Germinal center (tissue), 1 donor: ENCODE measurements around the gene TFDP1.

Experiments used
- DNase-seq: peaks from one replicate; pipeline ENCODE4 v3.0.0; 2012; ENCODE audit warnings: mixed read lengths, low spot score

The TFDP1 gene

GRCh38 chr13:113598481-113598880 is 13.9 kb downstream of the TFDP1 start:
- no peak for DNase-seq

- DNase-seq, result no peak
Measured at GRCh38 chr13:113599391-113599790, 14.8 kb downstream of the TFDP1 start.

GRCh38 chr13:113601166-113602070 is 16.9 kb downstream of the TFDP1 start:
- DNase-seq, result no peak

- no peak for DNase-seq
Measured at GRCh38 chr13:113602291-113602988, 17.9 kb downstream of the TFDP1 start.

GRCh38 chr13:113603116-113603710 is 18.7 kb downstream of the TFDP1 start:
- no peak for DNase-seq

- DNase-seq, result no peak
Measured at GRCh38 chr13:113604186-113604585, 19.6 kb downstream of the TFDP1 start.

GRCh38 chr13:113605461-113605860 is 20.9 kb downstream of the TFDP1 start:
- DNase-seq, result no peak

GRCh38 chr13:113605866-113606438 is 21.4 kb downstream of the TFDP1 start:
- no peak for DNase-seq

GRCh38 chr13:113607056-113607888 is 22.7 kb downstream of the TFDP1 start:
- DNase-seq, result no peak

GRCh38 chr13:113607889-113608635 is 23.5 kb downstream of the TFDP1 start:
- no peak for DNase-seq

GRCh38 chr13:113608967-113609533 is 24.5 kb downstream of the TFDP1 start:
- no peak for DNase-seq

GRCh38 chr13:113609616-113610015 is 25.1 kb downstream of the TFDP1 start:
- no peak for DNase-seq

GRCh38 chr13:113610266-113610665 is 25.7 kb downstream of the TFDP1 start:
- no peak for DNase-seq

GRCh38 chr13:113611996-113612395 is 27.4 kb downstream of the TFDP1 start:
- no peak for DNase-seq

- no peak for DNase-seq
Measured at GRCh38 chr13:113612607-113613006, 28.1 kb downstream of the TFDP1 start.

- DNase-seq, result no peak
Measured at GRCh38 chr13:113613789-113614379, 29.3 kb downstream of the TFDP1 start.

GRCh38 chr13:113616281-113616906 is 31.8 kb downstream of the TFDP1 start:
- no peak for DNase-seq

GRCh38 chr13:113616991-113617749 is 32.6 kb downstream of the TFDP1 start:
- no peak for DNase-seq

- DNase-seq, result no peak
Measured at GRCh38 chr13:113617961-113618360, 33.4 kb downstream of the TFDP1 start.
